IPS DF 4.7 (cell line): ENCODE data around the gene C17orf100.
"Not testable (repeated sequence)": the region's sequence is repeated elsewhere in the genome, so short reads cannot be mapped to it uniquely, and the experiment has no call there.

Source experiments
- DNase-seq: peaks from one replicate; pipeline ENCODE4 v3.0.0-alpha.2; 2013; ENCODE audit warnings: low spot score; ENCODE audit errors: extremely low read depth

C17orf100 gene

GRCh38 chr17:6691958-6692357 lies 40.4 kb downstream of the C17orf100 start:
- not testable (repeated sequence) for DNase-seq

- DNase-seq, result no peak
Measured at GRCh38 chr17:6695051-6695450, 43.5 kb downstream of the C17orf100 start.

- DNase-seq, result no peak
Measured at GRCh38 chr17:6695565-6695964, 44.0 kb downstream of the C17orf100 start.

GRCh38 chr17:6696906-6697305 lies 45.3 kb downstream of the C17orf100 start:
- no peak for DNase-seq

DNA sequence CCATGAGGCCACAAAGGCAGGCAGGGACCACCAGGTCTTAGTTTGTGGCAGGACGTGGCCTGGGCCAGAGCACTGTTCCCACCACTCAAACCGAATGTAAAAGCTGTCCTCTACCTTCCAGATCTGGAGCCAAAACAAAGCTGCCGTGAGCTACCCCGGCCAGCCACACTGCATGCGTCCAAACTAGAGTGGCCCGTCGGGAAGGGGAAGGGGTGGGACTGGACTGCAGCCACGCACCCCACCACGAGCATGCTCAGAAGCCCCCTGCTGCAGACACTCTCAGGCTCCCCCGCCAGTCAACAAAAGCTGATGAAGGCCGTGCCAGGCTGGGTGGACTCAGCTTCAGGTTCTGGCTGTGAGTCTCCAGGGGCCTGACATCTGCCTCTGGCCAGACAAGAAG lies 46.4 kb downstream of the C17orf100 start:
- no peak for DNase-seq

GRCh38 chr17:6699997-6700947 lies 48.7 kb downstream of the C17orf100 start:
- DNase-seq, result no peak

DNA sequence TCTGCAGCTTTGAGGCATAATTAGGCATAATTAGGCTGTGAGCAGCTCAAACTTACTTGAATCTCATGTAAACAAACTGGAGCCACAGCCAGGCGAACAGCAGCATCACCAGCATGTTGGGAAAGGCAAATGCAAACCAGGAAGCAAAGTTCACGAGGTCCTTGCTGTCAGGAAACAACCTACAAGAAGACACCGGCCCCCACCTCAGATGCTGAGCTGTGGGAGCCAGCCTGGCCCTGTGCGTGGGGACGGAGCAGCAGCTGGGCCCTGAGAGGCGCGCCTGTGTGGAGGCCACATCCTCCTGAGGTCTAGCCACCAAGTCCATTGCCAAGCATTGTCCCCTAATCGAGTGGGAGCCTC lies 49.4 kb downstream of the C17orf100 start:
- DNase-seq, result no peak

DNA sequence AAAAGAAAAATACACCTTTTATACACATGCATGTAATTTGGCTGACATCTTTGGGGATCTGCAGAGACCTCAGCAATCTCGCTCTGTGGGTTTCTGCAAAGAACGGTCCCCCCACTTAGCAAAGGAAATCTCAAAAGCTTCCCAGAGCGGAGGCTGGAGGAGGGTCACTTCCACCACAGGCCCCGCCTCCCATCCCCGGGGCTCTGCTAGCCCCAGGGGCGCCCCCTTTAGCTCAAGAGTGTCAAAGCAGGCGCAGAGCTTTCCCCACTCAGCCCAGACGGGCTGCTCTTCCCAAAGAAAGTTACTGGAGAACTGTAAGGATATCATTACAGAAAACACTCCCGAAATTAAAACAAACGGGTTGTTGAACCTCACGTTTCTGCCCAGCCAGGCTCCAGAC lies 50.2 kb downstream of the C17orf100 start:
- no peak for DNase-seq

DNA sequence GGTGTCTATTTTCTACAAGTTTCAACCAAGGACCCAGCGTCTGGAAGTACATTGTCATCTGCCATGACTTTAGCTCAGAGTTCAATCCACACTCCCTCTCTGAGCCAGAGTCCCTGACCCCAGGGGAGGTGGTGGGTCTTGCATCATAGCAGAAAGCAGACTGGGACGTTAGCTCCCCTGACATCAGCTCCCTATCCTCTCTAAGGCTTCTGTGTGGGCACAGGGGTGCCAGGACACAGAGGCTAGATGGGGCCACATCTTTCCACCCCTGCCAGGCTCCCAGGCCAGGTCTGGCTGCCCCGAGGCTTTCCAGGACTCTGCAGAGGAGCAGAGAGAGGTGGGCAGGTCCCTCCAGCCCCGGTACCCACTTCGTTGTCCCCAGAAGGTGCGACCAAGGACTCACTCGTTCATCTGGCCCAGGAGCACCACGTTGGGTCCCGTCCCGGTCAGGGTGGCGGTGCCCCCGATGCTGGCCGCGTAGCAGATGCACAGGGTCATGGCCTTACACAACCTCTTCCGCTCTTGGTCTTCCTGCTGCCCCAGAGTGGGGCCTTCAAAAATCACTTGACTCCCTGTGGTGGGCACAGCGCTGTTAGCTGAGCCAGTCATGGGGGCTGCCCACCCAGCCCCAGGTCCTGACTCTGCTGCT lies 51.1 kb downstream of the C17orf100 start:
- no peak for DNase-seq
